ENCODE measurements around the gene MUC12.

The MUC12 gene

GRCh38 chr7:100942045-100942774, 27.2 kb upstream of the MUC12 start:
- peak; percentile 51 for DNase-seq (ENCODE audit: extremely low read depth, low read depth)
- H3K4me3 ChIP-seq (replicated peaks; ENCODE audit: low read depth, low read length), result no peak overlapping the region
- TF ChIP-seq CTCF (IDR thresholded peaks at IDR 0.05; ENCODE audit: low read depth, low read length, missing control alignments), result no peak

GRCh38 chr7:100943693-100944092, 25.7 kb upstream of the MUC12 start:
- H3K4me3 ChIP-seq (replicated peaks; ENCODE audit: low read depth, low read length), result no peak overlapping the region
- no peak for TF ChIP-seq CTCF (IDR thresholded peaks at IDR 0.05; ENCODE audit: low read depth, low read length, missing control alignments)
- no peak for DNase-seq (ENCODE audit: extremely low read depth, low read depth)

DNA sequence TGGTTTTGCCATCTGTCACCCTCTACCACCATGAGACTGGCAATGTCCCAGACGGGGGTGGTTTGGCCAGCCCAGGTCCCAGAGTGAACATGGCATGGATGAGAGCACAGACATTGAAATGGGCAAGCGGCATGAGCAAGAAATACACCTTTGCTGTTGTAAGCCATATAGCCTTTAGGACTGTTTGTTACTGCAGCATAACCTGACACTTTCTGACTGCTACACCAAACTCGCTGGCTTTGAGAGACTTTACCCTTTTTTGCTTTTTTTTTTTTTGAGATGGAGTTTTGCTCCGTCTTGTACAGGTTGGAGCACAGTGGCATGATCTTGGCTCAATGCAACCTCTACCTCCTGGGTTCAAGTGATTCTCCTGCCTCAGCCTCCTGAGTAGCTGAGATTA, 25.2 kb upstream of the MUC12 start:
- H3K4me3 ChIP-seq (replicated peaks; ENCODE audit: low read depth, low read length), result no peak overlapping the region
- no peak for TF ChIP-seq CTCF (IDR thresholded peaks at IDR 0.05; ENCODE audit: low read depth, low read length, missing control alignments)
- DNase-seq (ENCODE audit: extremely low read depth, low read depth), result no peak

DNA sequence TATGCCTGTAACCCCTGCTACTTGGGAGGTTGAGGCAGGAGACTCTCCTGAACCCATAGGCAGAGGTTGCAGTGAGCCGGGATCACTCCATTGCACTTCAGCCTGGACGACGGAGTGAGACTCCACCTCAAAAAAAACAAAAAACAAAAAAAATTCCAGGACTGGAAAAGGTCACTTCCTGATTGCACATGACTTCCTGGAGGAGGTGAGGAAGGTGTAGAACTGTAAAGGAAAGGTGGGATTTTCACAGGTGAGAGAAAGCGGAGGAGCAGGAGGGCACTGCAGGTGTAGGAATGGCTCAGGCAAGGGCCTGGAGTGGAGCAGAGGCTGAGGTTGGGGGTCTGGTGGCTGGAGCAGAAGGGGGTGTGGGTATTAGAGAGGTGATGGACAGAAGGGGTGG, 23.3 kb upstream of the MUC12 start:
- H3K4me3 ChIP-seq (replicated peaks; ENCODE audit: low read depth, low read length), result no peak overlapping the region
- no peak for TF ChIP-seq CTCF (IDR thresholded peaks at IDR 0.05; ENCODE audit: low read depth, low read length, missing control alignments)
- no peak for DNase-seq (ENCODE audit: extremely low read depth, low read depth)

- no peak for DNase-seq (ENCODE audit: extremely low read depth, low read depth)
- no peak overlapping the region for H3K4me3 ChIP-seq (replicated peaks; ENCODE audit: low read depth, low read length)
- no peak for TF ChIP-seq CTCF (IDR thresholded peaks at IDR 0.05; ENCODE audit: low read depth, low read length, missing control alignments)
These were observed 22.5 kb upstream of the MUC12 start for GRCh38 chr7:100946766-100947365.

GRCh38 chr7:100947792-100948191, 21.6 kb upstream of the MUC12 start:
- no peak for TF ChIP-seq CTCF (IDR thresholded peaks at IDR 0.05; ENCODE audit: low read depth, low read length, missing control alignments)
- no peak for DNase-seq (ENCODE audit: extremely low read depth, low read depth)
- no peak overlapping the region for H3K4me3 ChIP-seq (replicated peaks; ENCODE audit: low read depth, low read length)

All from HFF-Myc (cell line).